HFFc6 (cell line): ENCODE measurements around the gene MDH1B. TPM values are rescaled to one million over a fixed set of nuclear protein-coding genes. Genes with fewer than 3 reads are reported as not detected.

ENCODE experiments used
- DNase-seq: peaks from one replicate; pipeline ENCODE4 v3.0.0-alpha.2; 2018
- H3K27ac Mint-ChIP-seq: 2 replicates; pipeline ENCODE4 v1.8.0; 2020; ENCODE audit warnings: mild to moderate bottlenecking, mixed read lengths
- H3K27me3 Mint-ChIP-seq: 2 replicates; pipeline ENCODE4 v1.8.0; 2021; ENCODE audit warnings: mild to moderate bottlenecking, moderate library complexity, mixed read lengths; ENCODE audit not compliant: insufficient read depth
- H3K36me3 Mint-ChIP-seq: 2 replicates; pipeline ENCODE4 v1.8.0; 2021; ENCODE audit warnings: low read depth, mixed read lengths
- H3K4me1 Mint-ChIP-seq: 2 replicates; pipeline ENCODE4 v1.8.0; 2020; ENCODE audit warnings: low read depth, mixed read lengths
- H3K4me3 Mint-ChIP-seq: 2 replicates; pipeline ENCODE4 v1.8.0; 2020; ENCODE audit warnings: mild to moderate bottlenecking, moderate library complexity, mixed read lengths
- H3K9me3 Mint-ChIP-seq: 2 replicates; pipeline ENCODE4 v1.8.0; 2020; ENCODE audit warnings: mild to moderate bottlenecking, mixed read lengths
- CTCF ChIP-seq: fragments of 200-600 bp; sonication (generic); IDR thresholded peaks from 2 replicates; pipeline ENCODE4 v1.5.0; 2021; ENCODE audit warnings: antibody characterized with exemption, mild to moderate bottlenecking
- total RNA-seq, 6 experiments: library from RNA; stranded (reverse); fragmentation: NEBNext Ultra II Directional; extraction: Animal tissue kit (Norgen Biotek cat#: 25700); gene quantifications; 2 replicates in 1 of 6; 3 replicates in 5 of 6; pipeline ENCODE4 v1.2.3, GENCODE V29; 2021

MDH1B gene
- total RNA-seq, 6 experiments from 2014 or later: 0.07 to 0.68 (median 0.46) TPM; not detected in 1

- H3K36me3 Mint-ChIP-seq: peaks cover 63% of the 10 kb centered on the region
- H3K4me1 Mint-ChIP-seq: peaks cover 6% of the 10 kb centered on the region; the same call in 1 of the 2 replicates
- H3K9me3 Mint-ChIP-seq: peaks cover 10% of the 10 kb centered on the region
- no peaks in the 10 kb centered on the region for H3K27me3 Mint-ChIP-seq
- no peak for DNase-seq
- TF ChIP-seq CTCF: no peak
- H3K27ac Mint-ChIP-seq: no peak overlapping the region
- H3K4me3 Mint-ChIP-seq: no peak overlapping the region
Measured at GRCh38 chr2:206780671-206781070, 15.5 kb upstream of the MDH1B start.

GRCh38 chr2:206776432-206776831, 11.3 kb upstream of the MDH1B start:
- DNase-seq: no peak
- Mint-ChIP-seq H3K4me3 (no peak overlapping the region), H3K4me1 (no peaks in the 10 kb centered on the region), H3K27ac (no peak overlapping the region), H3K9me3 (peaks cover 10% of the 10 kb centered on the region), H3K36me3 (peaks cover 78% of the 10 kb centered on the region), H3K27me3 (no peaks in the 10 kb centered on the region)
- no peak for TF ChIP-seq CTCF

GRCh38 chr2:206774871-206775270, 9.7 kb upstream of the MDH1B start:
- Mint-ChIP-seq H3K27ac (no peak overlapping the region), H3K9me3 (peaks cover 10% of the 10 kb centered on the region), H3K27me3 (no peaks in the 10 kb centered on the region), H3K4me3 (no peak overlapping the region), H3K4me1 (no peaks in the 10 kb centered on the region), H3K36me3 (peaks cover 68% of the 10 kb centered on the region)
- no peak for TF ChIP-seq CTCF
- DNase-seq: no peak

- DNase-seq: no peak
- TF ChIP-seq CTCF: no peak
- Mint-ChIP-seq H3K36me3 (peaks cover 10% of the 10 kb centered on the region; the same call in 1 of the 2 replicates), H3K4me3 (peak overlapping the region; percentile 98), H3K4me1 (peaks cover 31% of the 10 kb centered on the region), H3K9me3 (no peaks in the 10 kb centered on the region), H3K27me3 (no peaks in the 10 kb centered on the region; the same call in none of the 2 replicates), H3K27ac (peak overlapping the region; percentile 100)
Measured at GRCh38 chr2:206766057-206766930, 1.2 kb upstream of the MDH1B start.

- no peak for TF ChIP-seq CTCF
- no peaks in the 10 kb centered on the region for H3K9me3 Mint-ChIP-seq
Measured at GRCh38 chr2:206764673-206765241, 371 bp downstream of the MDH1B start.

More at GRCh38 chr2:206764673-206765241, 371 bp downstream of the MDH1B start:
- DNase-seq: no peak
- Mint-ChIP-seq H3K27me3 (peaks cover 3% of the 10 kb centered on the region), H3K4me3 (peak overlapping the region; percentile 98), H3K36me3 (peaks cover 10% of the 10 kb centered on the region; the same call in 1 of the 2 replicates), H3K27ac (peak overlapping the region; percentile 100), H3K4me1 (peaks cover 31% of the 10 kb centered on the region)
